GM18858 (cell line): ENCODE data around the gene RAD9A.

Experiments
- ATAC-seq: cut with Tn5 transposase; IDR thresholded peaks from one replicate; pipeline ENCODE4 v1.9.1; 2021; ENCODE audit not compliant: unreplicated experiment

The RAD9A gene

DNA sequence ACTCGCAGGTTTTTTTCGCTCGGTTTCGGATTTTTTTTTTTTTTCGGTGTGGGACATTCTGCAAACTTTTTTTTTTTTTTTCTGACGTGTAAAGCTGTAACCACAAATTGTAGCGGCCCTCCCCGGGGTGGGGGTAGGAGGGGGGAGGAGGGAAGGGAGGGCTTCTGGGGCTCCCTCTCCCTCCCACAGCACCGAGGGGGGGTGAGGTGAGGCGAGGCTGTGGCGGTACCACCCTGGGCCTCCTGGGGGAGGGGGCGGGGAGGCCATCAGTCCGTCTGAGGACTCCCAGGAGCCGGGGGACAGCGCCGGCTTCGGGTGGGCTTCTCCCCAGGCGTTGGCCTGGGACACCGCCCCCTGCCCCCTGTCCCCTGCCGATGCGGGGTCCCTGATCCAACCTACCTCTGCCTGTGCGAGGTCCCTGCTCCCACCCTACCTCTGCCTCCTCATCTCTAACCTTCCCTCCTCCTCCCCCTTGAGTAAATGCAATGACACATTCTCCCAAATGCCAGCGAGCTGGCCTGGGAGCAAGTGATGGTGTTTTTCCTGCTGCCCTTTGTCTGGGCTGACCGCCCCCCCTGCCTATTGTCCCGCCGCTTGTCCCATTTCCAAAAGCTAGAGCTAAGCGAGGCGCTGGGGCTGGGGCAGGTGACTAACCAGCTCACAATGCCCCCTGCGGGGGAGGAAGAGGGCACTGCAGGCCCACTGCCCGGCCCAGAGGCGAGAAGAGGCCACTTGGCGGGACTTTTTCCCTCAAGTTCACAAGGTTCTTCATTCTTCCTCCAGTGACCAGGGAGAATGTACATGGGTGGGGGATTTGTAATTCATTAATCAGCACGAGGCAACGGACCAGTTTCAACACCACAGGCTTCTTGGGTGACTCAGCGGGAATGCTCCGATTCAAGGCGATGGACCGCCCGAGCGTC, 17.9 kb upstream of the RAD9A start:
- no peak for ATAC-seq

DNA sequence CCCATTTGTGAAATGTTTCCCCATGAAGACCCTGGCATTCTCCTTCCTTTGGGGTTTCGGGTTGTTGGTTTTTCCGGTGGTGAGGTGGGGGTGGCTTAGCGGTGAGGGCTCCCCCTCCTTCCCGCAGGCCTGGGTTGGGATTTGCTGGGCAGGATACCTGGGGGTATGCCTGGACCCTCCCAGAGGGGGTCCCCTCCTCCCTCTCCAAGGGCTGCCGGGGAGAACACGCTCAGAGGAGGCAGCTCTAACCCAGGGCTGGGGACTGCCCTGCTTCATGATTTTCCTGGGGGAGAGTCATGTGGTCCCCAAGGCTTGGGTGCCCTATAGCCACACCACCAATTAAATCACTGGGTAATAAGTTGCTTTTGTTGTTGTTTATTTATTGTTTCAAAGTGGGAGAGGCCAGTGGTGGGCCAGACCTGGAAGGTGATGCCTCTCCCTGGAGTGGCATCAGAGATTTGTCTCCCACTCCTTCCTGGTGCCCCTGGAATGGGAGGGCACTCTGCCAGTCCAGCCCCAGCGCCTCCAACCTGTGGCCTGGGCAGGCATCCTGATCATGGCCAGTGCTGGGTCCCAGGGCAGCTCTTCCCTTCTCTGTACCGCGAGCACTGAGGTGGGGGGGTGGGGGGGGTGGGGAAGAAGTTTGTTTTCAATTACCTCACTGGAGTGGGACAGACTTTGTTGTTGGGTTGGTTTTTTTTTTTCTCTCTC, 17.1 kb upstream of the RAD9A start:
- ATAC-seq, result no peak

DNA sequence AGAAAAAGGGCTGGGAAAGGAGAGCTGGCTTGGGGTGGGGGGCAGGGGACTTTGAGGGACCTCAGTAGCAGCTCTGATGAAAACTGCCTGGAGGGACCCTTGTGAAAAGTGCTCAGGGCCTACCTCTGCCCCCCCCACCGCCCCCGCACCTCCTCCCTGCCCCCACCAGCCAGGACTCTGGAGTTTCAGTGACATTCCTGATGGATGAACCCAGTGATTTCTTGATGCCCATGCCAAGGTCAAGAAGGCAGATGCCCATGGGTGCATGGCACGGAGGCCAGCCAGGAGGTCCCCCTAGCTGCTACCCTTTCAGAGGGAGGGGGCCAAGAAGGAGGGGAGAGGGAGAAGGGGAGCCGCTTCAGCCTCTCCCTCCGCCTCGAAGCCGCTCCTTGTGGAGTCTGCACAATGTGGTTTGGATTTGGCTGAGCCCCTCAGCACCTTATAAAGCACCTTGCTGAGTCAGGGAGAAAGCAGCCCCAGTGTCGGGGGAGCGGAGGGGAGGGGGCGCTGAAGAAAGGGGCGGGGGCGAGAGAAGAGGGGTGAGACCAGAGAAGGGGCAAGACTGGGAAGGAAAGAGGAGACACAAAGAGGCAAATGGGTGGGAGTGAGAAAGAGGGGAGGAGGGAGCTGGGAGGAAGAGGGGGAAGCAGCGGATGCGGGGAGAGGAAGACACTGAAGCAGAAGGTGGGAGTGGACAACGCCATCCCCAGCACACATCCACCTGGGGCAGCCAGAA, 16.3 kb upstream of the RAD9A start:
- ATAC-seq, result no peak

DNA sequence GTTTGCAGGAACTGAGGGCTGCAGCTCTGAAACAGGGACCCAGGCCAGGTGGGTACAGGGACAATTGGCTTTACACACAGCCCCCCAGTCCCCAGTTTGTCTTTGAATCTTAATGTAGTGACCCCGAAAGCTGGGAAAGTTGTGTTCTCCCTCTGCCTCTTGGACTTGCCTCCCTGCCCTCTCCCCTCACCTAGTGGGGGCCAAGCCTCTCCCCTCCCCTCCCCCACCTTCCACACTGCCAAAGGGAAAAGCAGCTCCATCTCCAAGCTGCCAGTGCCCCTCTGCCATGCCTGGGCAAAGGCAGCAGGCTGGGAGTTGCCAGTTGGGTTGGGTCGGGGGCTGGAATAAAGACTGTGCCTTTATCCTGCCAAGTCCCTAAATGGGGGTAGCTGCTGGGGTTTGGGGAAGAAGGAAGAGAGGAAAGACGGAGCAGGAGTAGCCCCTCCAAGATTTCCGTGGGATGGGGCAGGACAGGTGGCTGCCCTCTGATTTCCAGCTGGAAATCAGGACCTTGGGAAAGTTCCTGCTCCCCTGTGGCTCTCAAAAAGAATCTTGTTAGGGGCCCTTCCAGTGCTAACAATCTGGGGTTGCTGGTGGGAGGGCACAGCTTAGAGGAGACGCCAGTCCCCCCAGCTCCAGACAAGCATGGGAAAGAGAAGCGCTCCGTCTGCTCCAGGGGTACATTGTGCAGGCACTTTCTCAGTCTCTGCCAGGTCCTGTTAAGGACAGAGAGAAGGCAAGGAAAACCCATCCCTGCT, 15.5 kb upstream of the RAD9A start:
- no peak for ATAC-seq

DNA sequence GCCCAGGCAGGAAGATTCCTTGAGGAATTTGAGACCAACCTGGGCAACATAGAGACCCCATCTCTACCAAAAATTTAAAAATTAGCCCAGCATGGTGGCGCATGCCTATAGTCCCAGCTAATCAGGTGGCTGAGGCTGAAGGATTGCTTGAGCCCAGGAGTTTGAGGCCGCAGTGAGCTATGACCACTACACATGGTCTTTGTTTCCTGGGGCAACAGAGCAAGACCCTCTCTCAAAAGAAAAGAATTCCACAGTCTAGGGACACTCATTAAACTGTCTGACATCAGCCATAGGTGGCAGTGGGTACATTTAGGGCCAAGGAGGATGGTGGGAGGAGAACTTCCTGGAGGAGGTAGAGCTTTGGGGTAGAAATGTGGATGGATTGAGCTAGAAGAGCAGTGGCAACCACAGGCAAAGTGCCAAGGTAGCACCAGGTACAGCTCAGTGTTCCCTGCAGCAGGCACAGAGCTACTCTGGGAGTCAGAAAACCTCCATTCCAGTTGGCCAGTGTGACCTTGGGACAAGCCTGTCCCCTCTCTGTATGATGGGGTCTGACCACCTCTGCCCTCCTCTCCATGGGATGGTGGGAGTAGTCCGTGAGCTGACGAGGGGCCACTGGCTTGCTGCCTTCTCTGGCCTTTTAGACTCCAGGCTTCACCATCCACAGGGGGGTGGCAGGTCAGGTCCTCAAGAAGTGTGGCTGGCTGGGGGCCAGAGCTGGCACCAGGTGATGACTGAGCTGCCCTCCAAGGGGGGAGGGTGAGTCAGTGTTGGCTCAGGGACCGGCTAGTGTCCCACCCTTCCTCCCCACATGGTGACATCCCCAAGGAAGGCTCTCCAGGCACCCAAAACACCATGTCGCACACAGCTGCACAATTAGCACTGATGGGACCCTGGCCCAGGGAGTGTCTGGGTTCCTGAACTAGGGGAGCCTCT, 14.6 kb upstream of the RAD9A start:
- no peak for ATAC-seq

DNA sequence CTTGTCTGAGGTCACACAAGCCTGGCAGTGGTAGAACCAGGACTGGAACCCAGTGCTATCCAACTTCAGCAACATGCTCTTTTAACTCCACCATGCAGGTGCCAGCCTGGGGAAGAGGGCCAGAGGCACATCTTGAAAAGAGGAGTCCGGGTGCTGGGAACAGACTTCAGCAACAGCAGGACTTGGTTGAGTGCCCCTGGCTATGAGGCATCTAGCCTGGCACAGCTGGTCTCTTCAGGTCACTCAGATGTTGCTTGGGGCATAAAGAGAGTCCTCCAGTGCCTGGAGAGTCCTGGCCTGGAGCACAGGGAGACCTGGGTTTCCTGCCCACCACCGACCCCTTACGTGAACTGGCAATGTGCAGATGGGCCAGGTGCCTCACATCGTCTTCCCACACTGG, 13.2 kb upstream of the RAD9A start:
- ATAC-seq, result no peak

DNA sequence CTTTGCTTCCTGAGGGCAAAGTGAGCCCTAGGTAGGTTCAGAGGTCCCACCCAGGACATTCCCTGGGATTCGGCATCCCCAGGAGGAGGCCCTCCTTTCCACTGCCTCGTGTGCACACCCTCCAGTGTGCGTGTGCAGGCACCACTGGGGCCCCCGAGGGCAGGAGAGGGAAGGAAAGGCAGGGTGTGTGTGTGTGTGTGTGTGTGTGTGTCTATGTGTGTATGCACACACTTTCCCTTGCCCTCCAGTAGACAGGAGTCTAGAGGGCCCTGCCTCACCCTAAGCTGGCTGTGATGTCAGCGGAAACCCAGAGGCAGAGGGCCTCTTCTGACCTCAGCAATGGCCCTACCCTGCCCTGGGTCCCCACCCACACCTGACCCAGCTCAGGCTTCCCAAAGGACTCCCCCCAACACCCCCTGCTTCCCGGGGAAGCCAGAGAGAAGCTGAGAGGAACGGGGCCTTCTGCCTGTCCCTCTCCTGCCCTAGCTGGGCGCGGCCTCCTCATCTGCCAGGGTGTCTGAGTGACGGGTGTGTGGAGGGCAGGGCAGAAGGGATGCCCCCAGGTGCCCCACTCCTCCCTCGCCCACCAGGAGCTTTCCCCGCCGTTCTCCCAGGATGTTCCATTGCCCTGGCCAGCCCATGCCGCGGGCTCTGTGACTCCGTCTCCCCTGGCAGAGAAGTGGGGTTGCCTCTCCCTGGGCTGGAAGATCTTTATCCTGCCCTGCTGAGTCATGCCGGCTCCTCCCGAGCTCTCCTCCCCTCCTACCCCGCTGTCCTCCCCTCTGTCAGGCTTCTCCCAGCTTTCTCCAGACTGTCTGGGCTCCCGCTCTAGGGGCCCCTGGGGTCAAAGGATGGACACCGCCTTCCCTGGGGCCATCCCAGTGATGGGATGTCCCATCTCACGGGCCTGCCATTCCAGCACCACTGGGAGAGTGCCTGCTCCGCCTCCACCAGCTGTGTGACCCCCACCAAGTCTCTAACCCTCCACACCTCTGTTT, 12.4 kb upstream of the RAD9A start:
- ATAC-seq, result no peak

DNA sequence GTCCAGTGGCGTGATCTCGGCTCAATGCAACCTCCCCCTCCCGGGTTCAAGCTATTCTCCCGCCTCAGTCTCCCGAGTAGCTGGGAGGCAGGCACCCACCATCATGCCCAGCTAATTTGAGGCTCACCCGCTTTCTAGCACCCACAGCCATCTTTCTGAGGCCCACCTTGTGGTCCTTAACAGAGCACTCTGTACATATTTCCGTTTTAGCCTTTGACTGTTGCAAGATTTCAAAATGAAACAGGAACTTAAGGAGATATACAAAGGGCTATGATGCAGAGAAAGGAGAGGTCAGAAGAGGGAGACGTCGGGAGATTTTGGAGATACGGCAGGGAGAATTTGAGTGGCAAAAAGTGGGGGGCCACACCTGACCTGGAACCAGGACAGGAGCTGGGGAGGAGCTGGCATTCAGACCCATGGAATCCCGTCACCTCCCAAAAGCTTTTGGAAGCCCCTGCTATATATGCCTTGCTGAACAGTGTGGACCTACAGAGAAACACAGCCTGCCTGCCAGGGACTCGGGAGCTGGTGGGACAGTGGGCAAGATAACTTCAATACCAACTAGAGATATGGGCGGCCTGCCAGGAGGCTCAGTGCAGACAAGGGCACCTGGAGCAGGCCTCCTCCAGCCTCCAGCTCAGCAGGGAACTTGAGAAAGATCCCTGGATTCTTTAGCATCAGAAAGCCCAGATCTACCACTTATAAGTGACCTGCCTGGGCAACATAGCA, 10.4 kb upstream of the RAD9A start:
- ATAC-seq, result no peak

DNA sequence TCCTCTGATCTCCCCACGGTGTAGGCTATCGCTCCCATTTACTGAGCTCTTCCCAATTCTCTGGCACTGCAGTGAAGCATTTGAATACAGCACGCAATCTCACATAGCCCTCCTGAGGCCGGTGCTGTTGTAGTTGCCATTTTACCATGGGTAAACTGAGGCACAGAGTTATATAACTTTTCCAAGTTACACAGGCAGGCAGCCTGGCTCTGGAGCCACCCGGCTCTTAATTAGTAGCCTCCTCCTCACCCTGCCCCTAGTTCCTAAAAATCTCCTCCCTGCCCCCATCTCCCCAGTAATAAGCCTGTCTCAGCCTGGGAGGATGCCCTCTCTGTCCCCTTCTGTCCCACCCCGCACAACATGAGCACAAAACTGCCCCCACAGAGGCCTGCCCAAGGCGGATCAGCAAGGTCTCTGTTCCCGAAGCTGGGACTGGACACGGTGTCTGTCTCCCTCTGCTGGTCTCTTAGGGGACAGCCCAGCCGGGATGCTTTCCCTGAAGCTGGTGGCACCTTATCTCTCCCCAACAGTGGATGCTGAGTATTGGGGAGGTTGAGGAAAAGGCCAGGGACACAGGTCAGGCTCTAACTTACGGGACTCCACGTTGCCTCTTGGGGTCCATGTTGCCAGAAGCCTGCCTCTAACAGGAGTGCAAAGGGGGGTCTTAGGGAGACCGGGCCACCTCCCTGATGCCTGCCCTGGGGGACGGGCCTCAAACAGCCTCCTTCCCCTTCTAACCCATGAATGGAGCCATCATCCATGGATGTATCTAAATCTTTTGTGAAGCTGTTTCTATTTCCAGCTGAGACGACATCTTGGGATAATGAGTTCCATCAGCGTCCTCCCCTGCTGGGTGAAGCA, 9.3 kb upstream of the RAD9A start:
- no peak for ATAC-seq

DNA sequence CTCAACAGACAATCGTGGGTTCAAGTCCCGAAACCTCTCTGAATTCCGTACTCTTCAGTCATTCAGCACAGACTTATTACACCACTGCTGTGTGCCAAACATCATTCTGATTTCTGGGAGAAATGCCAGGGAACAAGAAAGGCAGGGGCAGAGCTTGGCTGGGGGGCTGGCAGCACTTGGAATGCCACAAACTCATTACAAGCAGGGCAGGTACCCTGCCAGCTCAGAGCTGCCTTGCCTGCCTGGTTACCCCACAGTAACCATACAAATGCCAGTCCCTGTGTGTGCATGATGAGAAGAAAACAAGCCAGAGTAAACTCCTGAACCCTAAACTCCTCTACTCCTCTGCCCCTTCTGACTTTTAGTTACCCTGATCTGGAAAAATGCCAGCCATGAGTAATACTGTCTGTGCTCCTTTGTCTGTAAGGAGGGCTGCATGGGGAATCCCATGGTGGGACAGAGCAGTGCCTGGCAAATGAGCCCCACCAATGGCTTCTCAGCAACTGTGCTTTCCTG, 6.9 kb upstream of the RAD9A start:
- no peak for ATAC-seq

DNA sequence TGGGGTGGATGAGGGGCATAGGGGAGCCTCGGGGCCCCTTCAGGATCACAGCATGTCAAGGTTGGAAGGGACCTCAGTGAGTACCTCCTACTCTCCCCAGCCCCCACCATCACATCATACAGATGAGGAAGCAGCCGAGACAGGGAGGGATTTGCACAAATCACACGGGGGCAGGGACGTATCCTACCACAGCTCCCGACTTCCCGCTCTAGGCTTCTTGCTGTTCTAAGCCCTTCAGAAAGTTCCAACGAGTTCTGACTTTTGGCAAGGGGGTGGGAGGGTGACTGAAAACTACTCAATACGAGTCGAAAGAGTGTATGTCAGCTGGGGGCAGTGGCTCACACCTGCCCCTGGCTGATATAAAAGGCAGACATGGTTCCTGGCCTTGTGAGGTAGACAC, 4.7 kb upstream of the RAD9A start:
- ATAC-seq, result no peak

DNA sequence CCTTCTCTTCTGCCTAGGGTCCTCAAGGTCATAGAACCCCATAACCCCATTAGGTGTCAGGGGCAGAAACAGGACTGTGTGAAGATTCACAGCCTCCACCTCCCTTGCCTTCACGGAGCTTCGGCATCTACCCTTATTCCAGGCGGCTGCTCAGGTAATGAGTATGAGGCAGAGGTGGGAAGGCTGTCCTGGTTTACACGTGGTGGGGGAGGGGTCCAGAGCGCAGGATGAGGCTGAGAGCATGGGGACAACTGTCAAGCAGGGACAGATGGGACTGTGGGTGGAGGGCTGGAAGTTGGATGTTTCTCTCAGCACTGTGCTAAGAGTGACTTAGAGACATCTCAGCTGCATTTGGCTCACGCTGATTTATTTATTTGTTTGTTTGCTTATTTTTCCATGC, 4.3 kb upstream of the RAD9A start:
- no peak for ATAC-seq

DNA sequence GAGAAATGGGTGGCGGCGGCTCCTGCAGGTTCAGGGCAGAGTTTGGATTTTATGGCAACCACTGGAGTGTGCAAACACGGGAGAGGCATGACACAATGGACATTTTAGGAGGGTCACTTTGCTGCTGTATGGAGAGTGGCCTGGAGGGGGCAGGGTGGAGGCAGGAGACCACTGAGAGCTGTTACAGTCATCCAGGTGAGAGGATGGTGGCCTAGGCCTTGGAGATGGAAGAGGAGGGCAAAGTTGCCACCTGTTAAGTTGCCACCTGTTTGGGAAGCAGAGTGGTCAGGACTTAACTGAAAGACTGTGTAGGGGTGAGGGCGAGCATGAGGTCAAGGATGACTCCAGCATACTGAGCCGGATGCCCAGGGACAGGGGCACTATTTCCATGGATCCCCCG, 2.3 kb upstream of the RAD9A start:
- no peak for ATAC-seq

DNA sequence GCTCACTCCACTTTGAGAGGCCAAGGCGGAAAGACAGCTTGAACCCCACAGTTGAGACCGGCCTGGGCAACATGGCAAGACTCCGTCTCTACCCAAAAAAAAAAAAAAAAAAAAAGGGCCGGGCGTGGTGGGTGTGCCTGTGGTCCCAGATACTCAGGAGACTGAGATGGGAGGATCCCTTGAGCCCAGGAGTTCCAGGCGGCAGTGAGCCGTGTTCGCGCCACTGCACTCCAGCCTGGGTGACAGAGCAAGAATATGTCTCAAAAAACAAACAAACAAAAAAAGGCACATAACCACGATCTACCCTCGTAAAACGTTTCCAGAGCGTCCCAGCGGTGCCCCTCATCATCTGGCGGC, 861 bp upstream of the RAD9A start:
- ATAC-seq, result no peak

DNA sequence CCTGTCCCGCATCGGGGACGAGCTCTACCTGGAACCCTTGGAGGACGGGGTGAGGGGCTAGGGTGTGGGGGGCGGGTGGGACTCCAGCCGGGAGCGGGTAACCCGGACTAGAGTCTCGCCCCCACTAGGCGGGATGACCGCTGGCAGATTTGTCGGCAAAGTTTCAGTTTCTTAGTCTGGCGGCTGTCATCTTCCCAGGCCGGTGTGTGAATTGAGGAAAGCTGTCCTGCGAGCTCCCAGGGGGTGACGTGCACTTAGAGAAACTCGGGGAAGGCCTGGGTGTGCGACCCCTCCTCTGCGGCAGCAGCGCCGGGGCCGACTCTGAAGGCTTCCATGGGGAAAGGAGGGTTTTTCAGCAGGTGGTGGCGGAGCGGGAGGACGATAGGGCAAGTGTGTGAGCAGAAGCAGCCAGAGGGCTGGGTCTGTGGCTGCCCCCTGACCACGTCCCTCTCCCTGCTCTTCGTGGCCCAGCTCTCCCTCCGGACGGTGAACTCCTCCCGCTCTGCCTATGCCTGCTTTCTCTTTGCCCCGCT, 463 bp downstream of the RAD9A start:
- no peak for ATAC-seq

DNA sequence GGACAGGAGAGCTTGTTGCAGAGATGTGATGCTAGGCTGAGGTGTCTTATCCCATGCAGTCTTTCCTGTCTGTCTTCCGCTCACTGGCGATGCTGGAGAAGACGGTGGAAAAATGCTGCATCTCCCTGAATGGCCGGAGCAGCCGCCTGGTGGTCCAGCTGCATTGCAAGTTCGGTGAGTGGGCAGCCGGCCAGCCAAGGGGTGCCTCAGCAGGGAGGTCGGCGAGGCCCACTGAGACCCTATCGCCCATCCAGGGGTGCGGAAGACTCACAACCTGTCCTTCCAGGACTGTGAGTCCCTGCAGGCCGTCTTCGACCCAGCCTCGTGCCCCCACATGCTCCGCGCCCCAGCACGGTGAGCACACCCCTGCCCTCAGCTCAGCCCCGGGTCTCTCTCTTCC, 1.7 kb downstream of the RAD9A start:
- no peak for ATAC-seq

DNA sequence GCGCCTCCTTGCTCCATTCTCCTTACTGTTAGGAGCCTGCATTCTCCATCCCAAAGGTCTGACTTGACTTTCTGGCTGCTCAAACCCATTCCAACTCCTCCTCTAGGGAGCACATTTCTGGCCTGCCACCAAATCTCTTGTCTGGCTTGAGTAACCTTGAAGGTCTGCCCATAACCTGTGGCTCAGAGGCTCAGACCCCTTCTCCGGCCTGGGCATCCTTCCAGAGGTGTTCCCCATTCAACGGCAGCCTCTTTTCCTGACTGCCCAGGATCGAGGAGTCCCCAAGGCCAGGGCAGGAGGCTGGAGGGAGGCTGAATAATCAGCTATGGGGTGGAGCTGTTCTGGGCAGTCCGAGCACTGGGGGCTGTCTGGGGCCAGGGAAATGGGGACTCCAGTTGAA, 2.2 kb downstream of the RAD9A start:
- no peak for ATAC-seq
